ENCODE data around the gene MSL1. TPM values are rescaled to one million over a fixed set of nuclear protein-coding genes. Genes with fewer than 3 reads are reported as not detected.

MSL1 gene
- total RNA-seq, 1 experiment from 2014 or later = 59.8 TPM

DNA sequence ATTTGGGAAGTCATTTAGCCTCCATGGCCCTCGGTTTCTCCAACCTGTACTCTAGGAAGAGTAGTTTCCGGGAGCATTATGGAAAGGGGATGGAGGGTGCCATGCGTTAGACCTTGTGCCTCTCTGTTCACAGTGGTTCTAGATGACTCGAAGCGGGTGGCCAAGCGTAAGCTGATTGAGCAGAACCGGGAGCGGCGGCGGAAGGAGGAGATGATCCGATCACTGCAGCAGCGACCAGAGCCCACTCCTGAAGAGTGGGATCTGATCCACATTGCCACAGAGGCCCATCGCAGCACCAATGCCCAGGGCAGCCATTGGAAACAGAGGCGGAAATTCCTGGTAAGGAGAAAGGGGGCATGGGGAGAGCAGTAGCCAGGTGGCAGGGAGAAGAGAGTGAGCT is 37.3 kb upstream of the MSL1 start:
- BruUV-seq (replicated peaks) = no TSS peak
- peaks cover 34% of the 10 kb centered on the region for H3K36me3 Mint-ChIP-seq (ENCODE audit: insufficient read depth, unreplicated experiment)
- no peaks in the 10 kb centered on the region for H3K4me1 Mint-ChIP-seq (ENCODE audit: insufficient read depth, unreplicated experiment)
- TF ChIP-seq, protein P1, sequence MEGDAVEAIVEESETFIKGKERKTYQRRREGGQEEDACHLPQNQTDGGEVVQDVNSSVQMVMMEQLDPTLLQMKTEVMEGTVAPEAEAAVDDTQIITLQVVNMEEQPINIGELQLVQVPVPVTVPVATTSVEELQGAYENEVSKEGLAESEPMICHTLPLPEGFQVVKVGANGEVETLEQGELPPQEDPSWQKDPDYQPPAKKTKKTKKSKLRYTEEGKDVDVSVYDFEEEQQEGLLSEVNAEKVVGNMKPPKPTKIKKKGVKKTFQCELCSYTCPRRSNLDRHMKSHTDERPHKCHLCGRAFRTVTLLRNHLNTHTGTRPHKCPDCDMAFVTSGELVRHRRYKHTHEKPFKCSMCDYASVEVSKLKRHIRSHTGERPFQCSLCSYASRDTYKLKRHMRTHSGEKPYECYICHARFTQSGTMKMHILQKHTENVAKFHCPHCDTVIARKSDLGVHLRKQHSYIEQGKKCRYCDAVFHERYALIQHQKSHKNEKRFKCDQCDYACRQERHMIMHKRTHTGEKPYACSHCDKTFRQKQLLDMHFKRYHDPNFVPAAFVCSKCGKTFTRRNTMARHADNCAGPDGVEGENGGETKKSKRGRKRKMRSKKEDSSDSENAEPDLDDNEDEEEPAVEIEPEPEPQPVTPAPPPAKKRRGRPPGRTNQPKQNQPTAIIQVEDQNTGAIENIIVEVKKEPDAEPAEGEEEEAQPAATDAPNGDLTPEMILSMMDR (IDR thresholded peaks at IDR 0.05; ENCODE audit: unreplicated experiment) = no peak
- ChIA-PET CTCF (interaction anchor here (0.6 to 4.2 kb wide), 9 partner anchors 9 to 137 kb away, joined by 3 to 71 read pairs (median 5); partner anchors contain the start of genes CSF3, PSMD3 and THRA), POLR2A (interaction anchor here (0.6 to 0.9 kb wide), 2 partner anchors 13 to 69 kb away, joined by 3 to 4 read pairs; no protein-coding TSS in a partner anchor)
- H3K27me3 Mint-ChIP-seq (ENCODE audit: insufficient read depth, unreplicated experiment) = no peaks in the 10 kb centered on the region
- no peak overlapping the region for H3K27ac Mint-ChIP-seq (ENCODE audit: low read depth, unreplicated experiment)
- no peaks in the 10 kb centered on the region for H3K9me3 Mint-ChIP-seq (ENCODE audit: unreplicated experiment)
- no peak overlapping the region for H3K4me3 Mint-ChIP-seq (ENCODE audit: unreplicated experiment)
- intact Hi-C loops (cut with micrococcal nuclease) = no loop called here
- DNase-seq (ENCODE audit: unreplicated experiment) = no peak

DNA sequence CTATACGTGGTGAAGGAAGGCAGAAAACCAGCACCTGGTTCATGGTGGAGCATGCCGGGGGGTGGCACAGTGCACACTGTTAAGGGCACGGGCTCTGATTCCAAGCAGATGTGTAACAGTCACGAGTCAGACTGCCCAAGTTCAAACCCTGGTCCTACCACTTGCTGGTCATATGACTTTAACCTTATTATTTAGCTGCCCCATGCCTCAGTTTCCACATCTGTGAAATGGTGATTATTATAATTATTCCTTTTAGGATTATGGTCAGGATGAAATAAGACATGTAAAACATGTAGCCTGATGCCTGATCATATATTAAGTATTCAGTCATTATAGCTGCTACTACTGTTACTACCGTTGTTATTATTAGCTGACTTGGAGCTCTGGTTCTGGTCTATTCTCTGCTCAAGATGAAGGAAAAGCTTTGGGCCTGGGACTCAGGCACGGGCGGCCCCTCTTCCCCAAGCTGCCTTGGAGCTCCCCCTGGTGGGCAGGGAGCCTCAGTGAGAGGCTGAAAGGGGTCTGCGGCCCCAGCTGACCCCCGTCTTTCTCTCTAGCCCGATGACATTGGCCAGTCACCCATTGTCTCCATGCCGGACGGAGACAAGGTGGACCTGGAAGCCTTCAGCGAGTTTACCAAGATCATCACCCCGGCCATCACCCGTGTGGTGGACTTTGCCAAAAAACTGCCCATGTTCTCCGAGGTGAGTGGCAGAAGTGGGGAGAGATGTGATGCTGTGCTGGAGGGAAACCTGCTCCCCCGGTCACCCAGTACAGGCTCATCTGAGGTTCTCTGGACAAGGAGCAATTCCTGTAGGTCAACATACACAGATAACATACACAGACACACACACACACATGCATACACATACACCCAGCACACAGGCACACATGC is 35.4 kb upstream of the MSL1 start:
- ChIA-PET CTCF (interaction anchor here (0.6 to 4.2 kb wide), 20 partner anchors 11 to 81 kb away, joined by 3 to 71 read pairs (median 5); partner anchors contain the start of genes CSF3, MED24, NR1D1 and THRA), POLR2A (interaction anchor here (0.7 to 1.6 kb wide), 5 partner anchors 14 to 27 kb away, joined by 4 to 6 read pairs (median 5); partner anchors contain the start of gene NR1D1)
- TF ChIP-seq, protein P1 (IDR thresholded peaks at IDR 0.05; ENCODE audit: unreplicated experiment) = peak; percentile 81
- no TSS peak for BruUV-seq (replicated peaks)
- no peaks in the 10 kb centered on the region for H3K27me3 Mint-ChIP-seq (ENCODE audit: insufficient read depth, unreplicated experiment)
- H3K4me1 Mint-ChIP-seq (ENCODE audit: insufficient read depth, unreplicated experiment) = no peaks in the 10 kb centered on the region
- H3K9me3 Mint-ChIP-seq (ENCODE audit: unreplicated experiment) = no peaks in the 10 kb centered on the region
- peaks cover 34% of the 10 kb centered on the region for H3K36me3 Mint-ChIP-seq (ENCODE audit: insufficient read depth, unreplicated experiment)
- H3K4me3 Mint-ChIP-seq (ENCODE audit: unreplicated experiment) = no peak overlapping the region
- intact Hi-C loops (cut with micrococcal nuclease) = loop anchor here (1.0 to 2.0 kb wide), 2 partner anchors 24 to 73 kb away; partner anchors contain the start of gene THRA
- DNase-seq (ENCODE audit: unreplicated experiment) = peak; percentile 61
- no peak overlapping the region for H3K27ac Mint-ChIP-seq (ENCODE audit: low read depth, unreplicated experiment)

DNA sequence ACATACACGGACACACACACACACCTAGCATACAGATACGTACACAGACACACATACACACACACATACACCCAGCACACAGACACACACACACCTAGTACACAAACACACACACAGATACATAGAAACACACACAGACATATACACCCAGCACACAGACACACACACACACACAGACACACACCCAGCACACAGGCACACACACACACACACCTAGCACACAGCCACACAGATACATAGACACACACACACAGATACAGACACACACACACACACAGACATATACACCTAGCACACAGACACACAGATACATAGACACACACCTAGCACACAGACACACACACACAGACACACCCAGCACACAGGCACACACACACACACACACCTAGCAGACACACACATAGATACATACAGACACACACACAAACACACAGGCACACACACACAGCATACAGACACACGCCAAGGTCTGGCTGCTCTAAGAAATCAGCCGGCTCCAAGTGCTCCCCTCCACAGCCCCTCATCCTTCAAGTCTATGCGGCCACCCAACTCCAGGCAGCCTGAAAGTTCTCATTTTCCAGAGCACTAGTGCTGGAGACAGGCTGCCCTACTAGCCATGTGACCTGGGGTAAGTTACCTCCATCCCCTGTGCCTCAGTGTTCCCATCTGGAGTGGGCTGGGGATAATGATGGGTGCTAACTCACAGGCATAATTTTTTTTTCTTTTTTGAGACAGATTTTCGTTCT is 34.5 kb upstream of the MSL1 start:
- no peak for DNase-seq (ENCODE audit: unreplicated experiment)
- no peaks in the 10 kb centered on the region for H3K27me3 Mint-ChIP-seq (ENCODE audit: insufficient read depth, unreplicated experiment)
- POLR2A ChIA-PET = interaction anchor here (0.6 to 1.6 kb wide), 2 partner anchors 26 to 477 kb away, joined by 3 to 4 read pairs; no protein-coding TSS in a partner anchor
- TF ChIP-seq, protein P1 (IDR thresholded peaks at IDR 0.05; ENCODE audit: unreplicated experiment) = no peak
- H3K4me3 Mint-ChIP-seq (ENCODE audit: unreplicated experiment) = no peak overlapping the region
- peaks cover 40% of the 10 kb centered on the region for H3K36me3 Mint-ChIP-seq (ENCODE audit: insufficient read depth, unreplicated experiment)
- no peak overlapping the region for H3K27ac Mint-ChIP-seq (ENCODE audit: low read depth, unreplicated experiment)
- CTCF ChIA-PET = interaction anchor here (0.9 to 4.2 kb wide), 9 partner anchors 12 to 73 kb away, joined by 3 to 71 read pairs (median 10); partner anchors contain the start of genes CSF3, MED24 and THRA
- no TSS peak for BruUV-seq (replicated peaks)
- no peaks in the 10 kb centered on the region for H3K9me3 Mint-ChIP-seq (ENCODE audit: unreplicated experiment)
- no peaks in the 10 kb centered on the region for H3K4me1 Mint-ChIP-seq (ENCODE audit: insufficient read depth, unreplicated experiment)
- intact Hi-C loops (cut with micrococcal nuclease) = loop anchor here (2.0 kb wide), 1 partner anchor 24 kb away; the partner anchor contains the start of gene THRA

Measured in MCF 10A (cell line).